ENCODE data around the gene SH3GLB1. TPM values are rescaled to one million over a fixed set of nuclear protein-coding genes. Genes with fewer than 3 reads are reported as not detected.

The SH3GLB1 gene
- total and polyA plus RNA-seq, 2 of the 4 experiments (the other 2 are of a cell fraction): 22.2 to 36.5 TPM

- Histone ChIP-seq H3K56ac (ENCODE audit: extremely low read depth, insufficient read depth, low read length) (peak overlapping the region; percentile 62), H3K27me3 (ENCODE audit: control insufficient read depth, insufficient read depth, low read length) (no peaks in the 10 kb centered on the region), H3K9me1 (ENCODE audit: insufficient read depth, low read length) (peaks cover 10% of the 10 kb centered on the region), H4K20me1 (ENCODE audit: insufficient read depth, low read length) (no peaks in the 10 kb centered on the region), H3K4ac (ENCODE audit: low read depth, low read length) (peak overlapping the region; percentile 88), H3K4me1 (ENCODE audit: control insufficient read depth, insufficient read depth, low read length) (peaks cover 25% of the 10 kb centered on the region), H3K4me2 (ENCODE audit: low read depth, low read length) (peak overlapping the region; percentile 82), H4K5ac (ENCODE audit: low read depth, low read length) (peak overlapping the region; percentile 89), H2AFZ (replicated peaks; ENCODE audit: low read length, poor library complexity) (peak overlapping the region; percentile 60), H4K8ac (ENCODE audit: low read depth in 2 of 2, low read length in 2 of 2) (peak overlapping the region; percentile 29 to 83; a peak in 3 of 4 replicates), H2BK20ac (ENCODE audit: low read depth, low read length) (peak overlapping the region; percentile 96), H4K91ac (ENCODE audit: insufficient read depth, low read depth, low read length) (peak overlapping the region; percentile 85), H2BK120ac (ENCODE audit: low read depth, low read length) (peak overlapping the region; percentile 92), H2AK5ac (ENCODE audit: low read depth, low read length) (peak overlapping the region; percentile 88), H3K27ac (ENCODE audit: insufficient read depth, low read length) (peak overlapping the region; percentile 75), H3K9ac (ENCODE audit: low read depth, low read length) (no peak overlapping the region), H3K18ac (ENCODE audit: low read depth, low read length) (peak overlapping the region; percentile 94), H3K36me3 (ENCODE audit: control insufficient read depth, insufficient read depth, low read length) (no peaks in the 10 kb centered on the region), H2BK5ac (ENCODE audit: low read depth, low read length, poor library complexity, severe bottlenecking) (peak overlapping the region; percentile 92), H2BK15ac (ENCODE audit: low read depth, low read length) (peak overlapping the region; percentile 92; the same call in 2 of the 3 replicates), H3K4me3 (ENCODE audit: insufficient read depth, low read depth, low read length) (no peak overlapping the region), H3K9me3 (ENCODE audit: control insufficient read depth, insufficient read depth, low read length) (no peaks in the 10 kb centered on the region), H3K14ac (replicated peaks; ENCODE audit: low read depth, low read length) (peak overlapping the region; percentile 76), H3K23ac (ENCODE audit: low read depth, low read length) (peak overlapping the region; percentile 67), H2AK9ac (replicated peaks; ENCODE audit: low read depth, low read length, poor library complexity) (peak overlapping the region; percentile 6), H3K79me1 (ENCODE audit: low read depth in 1 of 2, low read length in 2 of 2) (no peaks in the 10 kb centered on the region)
- ATAC-seq (ENCODE audit: low read depth) (peak; percentile 65), DNase-seq (peak; percentile 90)
- dilution Hi-C loops (cut with HindIII; ENCODE audit: low sequenced_read_pairs, unreplicated experiment): no loop called here
- no TSS peak for BruUV-seq (replicated peaks)
- intact Hi-C loops (cut with micrococcal nuclease): no loop called here
- in situ Hi-C loops (cut with MboI; ENCODE audit: low sequenced_read_pairs): no loop called here
- CTCF ChIA-PET: no interaction called here
- no CpG with 5 or more reads among the region's 11 CpGs for WGBS, 2 experiments (ENCODE audit: extremely low coverage in 2 of 2, insufficient read length in 1 of 2)
- TF ChIP-seq ELK1 (IDR thresholded peaks at IDR 0.05; ENCODE audit: borderline replicate concordance, low read depth, low read length): no peak
- TF ChIP-seq RCOR1 (IDR thresholded peaks at IDR 0.05; ENCODE audit: insufficient replicate concordance, low read length): peak; percentile 71
- TF ChIP-seq FOS (IDR thresholded peaks at IDR 0.05; ENCODE audit: low read depth, low read length): 0 out of 2 replicates have a peak, but pooled peaks have one; percentile 26
- peak; percentile 70; the same call in 1 of the 2 replicates for TF ChIP-seq BHLHE40 (IDR thresholded peaks at IDR 0.05; ENCODE audit: low read depth, low read length)
- TF ChIP-seq MAZ (IDR thresholded peaks at IDR 0.05; ENCODE audit: borderline replicate concordance, low read depth, low read length): peak; percentile 61; the same call in 1 of the 2 replicates
- TF ChIP-seq RAD21 (IDR thresholded peaks at IDR 0.05; ENCODE audit: low read length): no peak
- 0 out of 2 replicates have a peak, but pooled peaks have one; percentile 4 for TF ChIP-seq USF2 (IDR thresholded peaks at IDR 0.05; ENCODE audit: low read depth, low read length)
- POLR2A ChIA-PET (ENCODE audit: unreplicated experiment): no interaction called here
Observed at GRCh38 chr1:86774305-86775295, 70.2 kb downstream of the SH3GLB1 start.
